ENCODE results near the gene YIPF6. TPM values are rescaled to one million over a fixed set of nuclear protein-coding genes. Genes with fewer than 3 reads are reported as not detected.

The YIPF6 gene
- total and polyA plus RNA-seq, 2 of the 13 experiments (the other 11 are each of a cell fraction or from before 2014, with no cell fraction given) = 37.8 to 43.6 TPM

DNA sequence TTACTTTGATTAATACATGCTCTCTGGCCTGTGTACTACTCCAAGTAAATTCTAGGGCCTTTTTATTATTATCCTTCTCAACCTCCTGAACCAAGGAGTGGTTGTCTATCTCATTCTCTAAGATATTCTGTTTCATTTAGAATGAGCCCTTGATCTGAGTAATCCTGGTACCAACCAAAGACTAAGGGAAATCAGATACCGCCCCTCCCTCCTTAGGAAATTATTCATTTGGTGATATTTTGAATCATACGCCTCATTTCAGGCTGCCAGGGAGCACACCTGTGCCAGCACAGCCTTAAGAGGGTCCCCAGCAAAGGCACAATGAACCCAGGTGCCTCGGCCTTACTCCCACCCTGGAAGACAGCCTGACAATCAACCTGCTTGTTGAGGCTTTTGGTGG, 75.4 kb downstream of the YIPF6 start (continued):
- TF ChIP-seq, protein P1, sequence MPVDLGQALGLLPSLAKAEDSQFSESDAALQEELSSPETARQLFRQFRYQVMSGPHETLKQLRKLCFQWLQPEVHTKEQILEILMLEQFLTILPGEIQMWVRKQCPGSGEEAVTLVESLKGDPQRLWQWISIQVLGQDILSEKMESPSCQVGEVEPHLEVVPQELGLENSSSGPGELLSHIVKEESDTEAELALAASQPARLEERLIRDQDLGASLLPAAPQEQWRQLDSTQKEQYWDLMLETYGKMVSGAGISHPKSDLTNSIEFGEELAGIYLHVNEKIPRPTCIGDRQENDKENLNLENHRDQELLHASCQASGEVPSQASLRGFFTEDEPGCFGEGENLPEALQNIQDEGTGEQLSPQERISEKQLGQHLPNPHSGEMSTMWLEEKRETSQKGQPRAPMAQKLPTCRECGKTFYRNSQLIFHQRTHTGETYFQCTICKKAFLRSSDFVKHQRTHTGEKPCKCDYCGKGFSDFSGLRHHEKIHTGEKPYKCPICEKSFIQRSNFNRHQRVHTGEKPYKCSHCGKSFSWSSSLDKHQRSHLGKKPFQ (CRISPR knock-in tag; IDR thresholded peaks at IDR 0.05; ENCODE audit: insufficient replicate concordance) = no peak

- no peak overlapping the region for H3K4me2 ChIP-seq (ENCODE audit: low read depth, low read length)
- FAIRE-seq (no peak), DNase-seq (ENCODE audit: low spot score) (no peak), ATAC-seq (no peak)
- H3K36me3 ChIP-seq (replicated peaks in 1 of 2; ENCODE audit: control insufficient read depth in 1 of 2, insufficient read depth in 2 of 2, low read length in 2 of 2) = no peaks in the 10 kb centered on the region
- no peaks in the 10 kb centered on the region for H3K9me3 ChIP-seq (ENCODE audit: low read length)
- in situ Hi-C loops (cut with HindIII; ENCODE audit: extremely low pct_ligation_motif_present, low pct_unique_long_range_greater_than_20kb) = no loop called here
- BruUV-seq (replicated peaks) = no TSS peak
- intact Hi-C loops (cut with micrococcal nuclease; ENCODE audit: unreplicated experiment) = no loop called here
- CTCF ChIA-PET (ENCODE audit: low intra/inter-chr PET ratio, low total read pairs) = no interaction called here
- no peak overlapping the region for H3K27ac ChIP-seq (ENCODE audit: extremely low read length, insufficient read depth, low read length)
- H3K4me1 ChIP-seq (ENCODE audit: insufficient read depth, low read length) = no peaks in the 10 kb centered on the region
- no peak overlapping the region for H3K4me3 ChIP-seq (replicated peaks in 1 of 3; ENCODE audit: insufficient read depth in 1 of 3, low read depth in 2 of 3, low read length in 3 of 3)
- H3K9ac ChIP-seq (ENCODE audit: insufficient read depth, low read depth, low read length) = no peak overlapping the region
- no peak overlapping the region for H2AFZ ChIP-seq (ENCODE audit: low read length)
- POLR2A ChIA-PET = no interaction called here
- H4K20me1 ChIP-seq (ENCODE audit: insufficient read depth, low read length) = no peaks in the 10 kb centered on the region
- H3K27me3 ChIP-seq (ENCODE audit: control insufficient read depth in 1 of 2, insufficient read depth in 2 of 2, low read length in 2 of 2) = no peaks in the 10 kb centered on the region; a peak in 1 of 5 replicates
- WGBS (ENCODE audit: low lambda C conversion rate) = 0% methylated on average over 3 of the region's 3 CpGs
- no peaks in the 10 kb centered on the region for H3K79me2 ChIP-seq (ENCODE audit: insufficient read depth, low read length)
- TF ChIP-seq SRSF1 (optimal IDR thresholded peaks at IDR 0.05; ENCODE audit: low read depth, low read length) (no peak), ZNF850 (CRISPR knock-in tag; conservative IDR thresholded peaks at IDR 0.05) (no peak), ISX (CRISPR knock-in tag; conservative IDR thresholded peaks at IDR 0.05) (no peak), ZBTB1 (CRISPR knock-in tag; IDR thresholded peaks at IDR 0.05; ENCODE audit: borderline replicate concordance) (no peak), FOXP4 (CRISPR knock-in tag; IDR thresholded peaks at IDR 0.05) (no peak), RXRB (CRISPR knock-in tag; IDR thresholded peaks at IDR 0.05; ENCODE audit: borderline replicate concordance) (no peak), RXRA (CRISPR knock-in tag; IDR thresholded peaks at IDR 0.05) (no peak), FOXO1 (CRISPR knock-in tag; IDR thresholded peaks at IDR 0.05) (no peak), ZSCAN20 (CRISPR knock-in tag; IDR thresholded peaks at IDR 0.05; ENCODE audit: borderline replicate concordance) (no peak), TBX2 (CRISPR knock-in tag; IDR thresholded peaks at IDR 0.05; ENCODE audit: borderline replicate concordance) (no peak)
- TF ChIP-seq, protein P2, sequence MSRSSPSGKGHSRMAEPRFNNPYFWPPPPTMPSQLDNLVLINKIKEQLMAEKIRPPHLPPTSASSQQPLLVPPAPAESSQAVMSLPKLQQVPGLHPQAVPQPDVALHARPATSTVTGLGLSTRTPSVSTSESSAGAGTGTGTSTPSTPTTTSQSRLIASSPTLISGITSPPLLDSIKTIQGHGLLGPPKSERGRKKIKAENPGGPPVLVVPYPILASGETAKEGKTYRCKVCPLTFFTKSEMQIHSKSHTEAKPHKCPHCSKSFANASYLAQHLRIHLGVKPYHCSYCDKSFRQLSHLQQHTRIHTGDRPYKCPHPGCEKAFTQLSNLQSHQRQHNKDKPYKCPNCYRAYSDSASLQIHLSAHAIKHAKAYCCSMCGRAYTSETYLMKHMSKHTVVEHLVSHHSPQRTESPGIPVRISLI (CRISPR knock-in tag; IDR thresholded peaks at IDR 0.05; ENCODE audit: borderline replicate concordance) = no peak
- TF ChIP-seq, protein P3, sequence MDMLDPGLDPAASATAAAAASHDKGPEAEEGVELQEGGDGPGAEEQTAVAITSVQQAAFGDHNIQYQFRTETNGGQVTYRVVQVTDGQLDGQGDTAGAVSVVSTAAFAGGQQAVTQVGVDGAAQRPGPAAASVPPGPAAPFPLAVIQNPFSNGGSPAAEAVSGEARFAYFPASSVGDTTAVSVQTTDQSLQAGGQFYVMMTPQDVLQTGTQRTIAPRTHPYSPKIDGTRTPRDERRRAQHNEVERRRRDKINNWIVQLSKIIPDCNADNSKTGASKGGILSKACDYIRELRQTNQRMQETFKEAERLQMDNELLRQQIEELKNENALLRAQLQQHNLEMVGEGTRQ (IDR thresholded peaks at IDR 0.05; ENCODE audit: low read depth, low read length) = no peak
- TF ChIP-seq, protein P3 (CRISPR knock-in tag; IDR thresholded peaks at IDR 0.05; ENCODE audit: borderline replicate concordance) = no peak
- TF ChIP-seq, protein P4, sequence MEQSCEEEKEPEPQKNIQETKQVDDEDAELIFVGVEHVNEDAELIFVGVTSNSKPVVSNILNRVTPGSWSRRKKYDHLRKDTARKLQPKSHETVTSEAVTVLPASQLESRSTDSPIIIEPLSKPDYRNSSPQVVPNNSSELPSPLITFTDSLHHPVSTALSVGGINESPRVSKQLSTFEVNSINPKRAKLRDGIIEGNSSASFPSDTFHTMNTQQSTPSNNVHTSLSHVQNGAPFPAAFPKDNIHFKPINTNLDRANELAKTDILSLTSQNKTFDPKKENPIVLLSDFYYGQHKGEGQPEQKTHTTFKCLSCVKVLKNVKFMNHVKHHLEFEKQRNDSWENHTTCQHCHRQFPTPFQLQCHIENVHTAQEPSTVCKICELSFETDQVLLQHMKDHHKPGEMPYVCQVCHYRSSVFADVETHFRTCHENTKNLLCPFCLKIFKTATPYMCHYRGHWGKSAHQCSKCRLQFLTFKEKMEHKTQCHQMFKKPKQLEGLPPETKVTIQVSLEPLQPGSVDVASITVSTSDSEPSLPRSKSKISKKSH (CRISPR knock-in tag; IDR thresholded peaks at IDR 0.05; ENCODE audit: borderline replicate concordance) = no peak
Measured at GRCh38 chrX:68579810-68580209, 81.0 kb downstream of the YIPF6 start.

Measured in HepG2 (cell line).